ENCODE data around the gene RCL1.
"Not testable (repeated sequence)": the region's sequence is repeated elsewhere in the genome, so short reads cannot be mapped to it uniquely, and the experiment has no call there.

RCL1 gene

GRCh38 chr9:4784403-4784802, 8.3 kb upstream of the RCL1 start:
- no peak for DNase-seq

- DNase-seq, result no peak
These were observed 6.1 kb upstream of the RCL1 start for GRCh38 chr9:4786599-4786998.

- no peak for DNase-seq
These were observed 4.9 kb upstream of the RCL1 start for GRCh38 chr9:4787876-4788275.

GRCh38 chr9:4788703-4789102, 4.0 kb upstream of the RCL1 start:
- no peak for DNase-seq

GRCh38 chr9:4792054-4792571, 631 bp upstream of the RCL1 start:
- no peak for DNase-seq

GRCh38 chr9:4793459-4794395, 983 bp downstream of the RCL1 start:
- DNase-seq, result no peak

- DNase-seq, result no peak
These were observed 1.9 kb downstream of the RCL1 start for GRCh38 chr9:4794691-4795090.

GRCh38 chr9:4795108-4795507, 2.4 kb downstream of the RCL1 start:
- DNase-seq, result not testable (repeated sequence)

- no peak for DNase-seq
These were observed 3.8 kb downstream of the RCL1 start for GRCh38 chr9:4796530-4796929.

GRCh38 chr9:4796988-4797853, 4.5 kb downstream of the RCL1 start:
- no peak for DNase-seq

- DNase-seq, result no peak
These were observed 5.1 kb downstream of the RCL1 start for GRCh38 chr9:4797854-4798150.

- DNase-seq, result no peak
These were observed 5.7 kb downstream of the RCL1 start for GRCh38 chr9:4798281-4799032.

- DNase-seq, result no peak
These were observed 6.3 kb downstream of the RCL1 start for GRCh38 chr9:4799033-4799430.

GRCh38 chr9:4799775-4800174, 7.0 kb downstream of the RCL1 start:
- DNase-seq, result no peak

GRCh38 chr9:4801156-4801555, 8.4 kb downstream of the RCL1 start:
- no peak for DNase-seq

- DNase-seq, result no peak
These were observed 11.2 kb downstream of the RCL1 start for GRCh38 chr9:4803670-4804530.

- DNase-seq, result no peak
These were observed 11.8 kb downstream of the RCL1 start for GRCh38 chr9:4804531-4805016.

GRCh38 chr9:4805191-4805918, 12.6 kb downstream of the RCL1 start:
- no peak for DNase-seq

- no peak for DNase-seq
These were observed 17.8 kb downstream of the RCL1 start for GRCh38 chr9:4810565-4810964.

GRCh38 chr9:4811824-4812223, 19.1 kb downstream of the RCL1 start:
- DNase-seq, result no peak

- no peak for DNase-seq
These were observed 20.1 kb downstream of the RCL1 start for GRCh38 chr9:4812858-4813257.

Data from left hindlimb (tissue), 1 donor.